ENCODE data around the gene KLHL29.

Gene KLHL29

GRCh38 chr2:23526114-23526513, 141.1 kb downstream of the KLHL29 start:
- DNase-seq (ENCODE audit: low spot score), result no peak
- H3K4me3 ChIP-seq, result no peak overlapping the region
- H3K27ac ChIP-seq, result no peak overlapping the region

GRCh38 chr2:23526835-23527790, 142.1 kb downstream of the KLHL29 start:
- H3K27ac ChIP-seq, result no peak overlapping the region
- no peak for DNase-seq (ENCODE audit: low spot score)

More at GRCh38 chr2:23526114-23526513, 141.1 kb downstream of the KLHL29 start:
- TF ChIP-seq, protein P1, sequence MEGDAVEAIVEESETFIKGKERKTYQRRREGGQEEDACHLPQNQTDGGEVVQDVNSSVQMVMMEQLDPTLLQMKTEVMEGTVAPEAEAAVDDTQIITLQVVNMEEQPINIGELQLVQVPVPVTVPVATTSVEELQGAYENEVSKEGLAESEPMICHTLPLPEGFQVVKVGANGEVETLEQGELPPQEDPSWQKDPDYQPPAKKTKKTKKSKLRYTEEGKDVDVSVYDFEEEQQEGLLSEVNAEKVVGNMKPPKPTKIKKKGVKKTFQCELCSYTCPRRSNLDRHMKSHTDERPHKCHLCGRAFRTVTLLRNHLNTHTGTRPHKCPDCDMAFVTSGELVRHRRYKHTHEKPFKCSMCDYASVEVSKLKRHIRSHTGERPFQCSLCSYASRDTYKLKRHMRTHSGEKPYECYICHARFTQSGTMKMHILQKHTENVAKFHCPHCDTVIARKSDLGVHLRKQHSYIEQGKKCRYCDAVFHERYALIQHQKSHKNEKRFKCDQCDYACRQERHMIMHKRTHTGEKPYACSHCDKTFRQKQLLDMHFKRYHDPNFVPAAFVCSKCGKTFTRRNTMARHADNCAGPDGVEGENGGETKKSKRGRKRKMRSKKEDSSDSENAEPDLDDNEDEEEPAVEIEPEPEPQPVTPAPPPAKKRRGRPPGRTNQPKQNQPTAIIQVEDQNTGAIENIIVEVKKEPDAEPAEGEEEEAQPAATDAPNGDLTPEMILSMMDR (IDR thresholded peaks at IDR 0.05), result no peak

GRCh38 chr2:23528171-23528570, 143.2 kb downstream of the KLHL29 start:
- no peak overlapping the region for H3K27ac ChIP-seq
- DNase-seq (ENCODE audit: low spot score), result no peak
- TF ChIP-seq, protein P1 (IDR thresholded peaks at IDR 0.05), result no peak
- H3K4me3 ChIP-seq, result no peak overlapping the region

More at GRCh38 chr2:23526835-23527790, 142.1 kb downstream of the KLHL29 start:
- no peak overlapping the region for H3K4me3 ChIP-seq
- TF ChIP-seq, protein P1 (IDR thresholded peaks at IDR 0.05), result no peak

GRCh38 chr2:23528690-23529089, 143.7 kb downstream of the KLHL29 start:
- TF ChIP-seq, protein P1 (IDR thresholded peaks at IDR 0.05), result no peak
- no peak for DNase-seq (ENCODE audit: low spot score)
- no peak overlapping the region for H3K27ac ChIP-seq
- no peak overlapping the region for H3K4me3 ChIP-seq

DNA sequence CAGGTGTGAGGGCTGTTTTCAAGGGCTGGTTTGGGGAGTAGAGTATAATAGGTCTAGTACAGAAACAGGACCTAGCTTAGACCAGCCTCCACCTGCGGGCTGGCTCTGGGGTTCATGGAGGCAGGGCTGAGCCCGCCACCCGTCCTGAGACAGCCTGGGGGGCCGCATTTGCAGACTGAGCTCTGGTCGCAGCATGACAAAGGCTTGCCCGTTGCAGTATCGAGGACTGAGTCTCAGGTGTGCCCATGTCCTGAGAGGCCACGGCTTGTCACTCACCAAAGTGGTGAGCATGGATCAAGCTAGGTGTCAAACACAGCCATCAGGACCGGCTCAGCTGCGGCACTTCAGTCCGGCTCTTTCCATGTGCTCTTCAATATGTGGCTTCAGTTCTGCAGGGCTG, 144.7 kb downstream of the KLHL29 start:
- Histone ChIP-seq H3K27ac (no peak overlapping the region), H3K4me3 (no peak overlapping the region)
- no peak for DNase-seq (ENCODE audit: low spot score)
- TF ChIP-seq, protein P1 (IDR thresholded peaks at IDR 0.05), result no peak

- TF ChIP-seq, protein P1 (IDR thresholded peaks at IDR 0.05), result no peak
- no peak for DNase-seq (ENCODE audit: low spot score)
- Histone ChIP-seq H3K4me3 (no peak overlapping the region), H3K27ac (no peak overlapping the region)
These were observed 145.4 kb downstream of the KLHL29 start for GRCh38 chr2:23530206-23530908.
